A673 (cell line): Measurements from ENCODE around the gene ZBTB8A. TPM values are rescaled to one million over a fixed set of nuclear protein-coding genes. Genes with fewer than 3 reads are reported as not detected.

Source experiments
- BruUV-seq: library from RNA; stranded (reverse); fragments of 400-500 nt; replicated peaks from 2 replicates; lab custom pipeline; 2021; lab: Mats Ljungman, UMichigan
- CTCF ChIA-PET: fragments of 300-600 bp; sonication (Branson Sonifier 250); formaldehyde crosslinking; loops from one replicate; lab custom pipeline; 2022; ENCODE audit warnings: antibody characterized with exemption; lab: Charles Lee
- POLR2A ChIA-PET: fragments of 300-600 bp; sonication (Branson Sonifier 250); formaldehyde crosslinking; loops from one replicate; lab custom pipeline; 2022; ENCODE audit warnings: antibody characterized with exemption; ENCODE audit not compliant: low non-redundant PET; lab: Charles Lee
- DNase-seq: peaks from one replicate; pipeline ENCODE4 v3.0.0-alpha.2; 2015; ENCODE audit warnings: low spot score
- H3K27ac ChIP-seq: fragments of 200-600 bp; sonication (generic); 2 replicates; pipeline ENCODE4 v1.5.1; 2016; ENCODE audit warnings: mixed run types, low read depth, mild to moderate bottlenecking, mixed read lengths, antibody characterized with exemption, low read length; ENCODE audit not compliant: poor library complexity, severe bottlenecking
- H3K27me3 ChIP-seq: fragments of 200-600 bp; sonication (generic); replicated peaks from 2 replicates; pipeline ENCODE4 v1.6.1; 2017; ENCODE audit warnings: mixed run types, low read depth, mild to moderate bottlenecking, mixed read lengths, antibody characterized with exemption, low read length; ENCODE audit not compliant: insufficient read depth, poor library complexity
- H3K36me3 ChIP-seq: fragments of 200-600 bp; sonication (generic); 2 replicates; pipeline ENCODE4 v1.6.1; 2016; ENCODE audit warnings: mixed run types, mild to moderate bottlenecking, mixed read lengths, antibody characterized with exemption, low read length; ENCODE audit not compliant: insufficient read depth, poor library complexity, severe bottlenecking
- H3K4me1 ChIP-seq: fragments of 200-600 bp; sonication (generic); 2 replicates; pipeline ENCODE4 v1.6.1; 2017; ENCODE audit warnings: mixed run types, mild to moderate bottlenecking, mixed read lengths, antibody characterized with exemption, low read length; ENCODE audit not compliant: insufficient read depth, poor library complexity, severe bottlenecking
- H3K4me3 ChIP-seq: fragments of 200-600 bp; sonication (generic); 2 replicates; pipeline ENCODE4 v1.5.1; 2016; ENCODE audit warnings: low read depth, mixed run types, mild to moderate bottlenecking, mixed read lengths, low read length; ENCODE audit not compliant: poor library complexity, severe bottlenecking
- H3K9me3 ChIP-seq: fragments of 200-600 bp; sonication (generic); 2 replicates; pipeline ENCODE4 v1.6.1; 2016; ENCODE audit warnings: mixed run types, low read depth, mild to moderate bottlenecking, mixed read lengths, antibody characterized with exemption, low read length; ENCODE audit not compliant: poor library complexity, severe bottlenecking
- CTCF ChIP-seq: fragments of 300-800, 200-600 bp; sonication (generic); conservative IDR thresholded peaks from 2 replicates; pipeline ENCODE4 v1.5.1; 2017; ENCODE audit warnings: low read depth, mild to moderate bottlenecking, antibody characterized with exemption, low read length, moderate library complexity, mixed read lengths
- EZH2 ChIP-seq: fragments of 200-600 bp; sonication (generic); IDR thresholded peaks from 2 replicates; pipeline ENCODE4 v1.6.1; 2017; ENCODE audit warnings: borderline replicate concordance, low read depth, mild to moderate bottlenecking, mixed read lengths, antibody characterized with exemption, low read length; ENCODE audit not compliant: poor library complexity, severe bottlenecking
- intact Hi-C: fragments of 100-400 bp; cut with micrococcal nuclease; formaldehyde crosslinking; loops from one replicate; pipeline ENCODE4 v1.10.0; 2022; ENCODE audit not compliant: unreplicated experiment
- total RNA-seq: library from RNA; stranded (reverse); gene quantifications from 2 replicates; pipeline ENCODE4 v1.2.3, GENCODE V29; 2021

The ZBTB8A gene
- total RNA-seq, 1 experiment from 2014 or later, result 6.4 TPM

- no peak overlapping the region for H3K4me3 ChIP-seq
- intact Hi-C loops, result no loop called here
- no peak for DNase-seq
- no peaks in the 10 kb centered on the region for H3K9me3 ChIP-seq
- H3K36me3 ChIP-seq, result peaks cover 16% of the 10 kb centered on the region
- ChIA-PET POLR2A (no interaction called here), CTCF (no interaction called here)
- H3K27me3 ChIP-seq, result no peaks in the 10 kb centered on the region
- BruUV-seq, result TSS peak; percentile 14
- no peak overlapping the region for H3K27ac ChIP-seq
- no peaks in the 10 kb centered on the region for H3K4me1 ChIP-seq
- TF ChIP-seq CTCF, result no peak
- no peak for TF ChIP-seq EZH2
These were observed 93.6 kb downstream of the ZBTB8A start for GRCh38 chr1:32632829-32633228.

GRCh38 chr1:32635508-32636277, 96.5 kb downstream of the ZBTB8A start:
- intact Hi-C loops, result no loop called here
- Histone ChIP-seq H3K4me3 (no peak overlapping the region), H3K27me3 (no peaks in the 10 kb centered on the region), H3K9me3 (no peaks in the 10 kb centered on the region), H3K36me3 (peaks cover 11% of the 10 kb centered on the region), H3K27ac (no peak overlapping the region), H3K4me1 (no peaks in the 10 kb centered on the region)
- no peak for DNase-seq
- POLR2A ChIA-PET, result no interaction called here
- no TSS peak for BruUV-seq
- TF ChIP-seq CTCF (no peak), EZH2 (no peak)
- CTCF ChIA-PET, result no interaction called here

GRCh38 chr1:32636914-32637645, 97.9 kb downstream of the ZBTB8A start:
- no TSS peak for BruUV-seq
- H3K4me3 ChIP-seq, result no peak overlapping the region
- intact Hi-C loops, result no loop called here
- DNase-seq, result peak; percentile 21
- POLR2A ChIA-PET, result interaction anchor here (0.7 kb wide), 1 partner anchor 247 kb away, joined by 5 read pairs; no protein-coding TSS in a partner anchor
- H3K4me1 ChIP-seq, result no peaks in the 10 kb centered on the region
- H3K27me3 ChIP-seq, result no peaks in the 10 kb centered on the region
- no peak overlapping the region for H3K27ac ChIP-seq
- TF ChIP-seq EZH2 (no peak), CTCF (no peak)
- H3K9me3 ChIP-seq, result no peaks in the 10 kb centered on the region
- CTCF ChIA-PET, result no interaction called here
- H3K36me3 ChIP-seq, result peaks cover 11% of the 10 kb centered on the region
